Measurements from ENCODE around the gene NDC1. TPM values are rescaled to one million over a fixed set of nuclear protein-coding genes. Genes with fewer than 3 reads are reported as not detected.

NDC1 gene
- polyA plus RNA-seq, 1 donor (not counting 4 experiments of a cell fraction or from before 2014, with no cell fraction given) = 36.1 TPM

- no peaks in the 10 kb centered on the region for H3K27me3 ChIP-seq (ENCODE audit: control insufficient read depth, extremely low read depth, insufficient read depth, low read length)
- no peaks in the 10 kb centered on the region for H4K20me1 ChIP-seq (ENCODE audit: control insufficient read depth, extremely low read depth, insufficient read depth, low read length)
- H3K9me3 ChIP-seq (ENCODE audit: control insufficient read depth, low read depth, low read length) = no peaks in the 10 kb centered on the region
- no peak overlapping the region for H3K9ac ChIP-seq (ENCODE audit: control insufficient read depth, extremely low read depth, insufficient read depth, low read length)
- H3K79me2 ChIP-seq (ENCODE audit: control insufficient read depth, insufficient read depth, low read length) = no peaks in the 10 kb centered on the region
- no peaks in the 10 kb centered on the region for H3K9me1 ChIP-seq (ENCODE audit: control insufficient read depth, extremely low read depth, insufficient read depth, low read length)
- no peaks in the 10 kb centered on the region for H3K4me1 ChIP-seq (ENCODE audit: control insufficient read depth, extremely low read depth, insufficient read depth, low read length)
- H2AFZ ChIP-seq (ENCODE audit: control insufficient read depth, low read length) = no peak overlapping the region
- no peak for DNase-seq (ENCODE audit: low read depth, low spot score)
- dilution Hi-C loops (cut with MboI; ENCODE audit: extremely low pct_ligation_motif_present, low sequenced_read_pairs) = no loop called here
- FAIRE-seq = no peak
- no peak overlapping the region for H3K4me2 ChIP-seq (ENCODE audit: control insufficient read depth, extremely low read depth, insufficient read depth, low read depth, low read length)
- H3K36me3 ChIP-seq (ENCODE audit: control insufficient read depth in 2 of 2, extremely low read depth in 1 of 2, insufficient read depth in 2 of 2, low read length in 2 of 2) = peaks cover 2 to 17% of the 10 kb centered on the region in 2 experiments
- no peak overlapping the region for H3K4me3 ChIP-seq (ENCODE audit: control insufficient read depth in 2 of 3, extremely low read depth in 1 of 3, insufficient read depth in 2 of 3, low read depth in 1 of 3, low read length in 3 of 3)
- TF ChIP-seq CTCF (optimal IDR thresholded peaks at IDR 0.05 in 1 of 3, IDR thresholded peaks at IDR 0.05 in 1 of 3, conservative IDR thresholded peaks at IDR 0.05 in 1 of 3; ENCODE audit: extremely low read depth in 1 of 3, insufficient read depth in 2 of 3, low read length in 3 of 3) (no peak), EZH2 (IDR thresholded peaks at IDR 0.05; ENCODE audit: low read length) (no peak)
- no peak overlapping the region for H3K27ac ChIP-seq (ENCODE audit: control insufficient read depth, insufficient read depth, low read length)
These were observed 45.3 kb downstream of the NDC1 start for GRCh38 chr1:53792806-53793205.

GRCh38 chr1:53787655-53788054 is 50.4 kb downstream of the NDC1 start:
- Histone ChIP-seq H3K36me3 (ENCODE audit: control insufficient read depth in 2 of 2, extremely low read depth in 1 of 2, insufficient read depth in 2 of 2, low read length in 2 of 2) (peaks cover 0 to 11% of the 10 kb centered on the region in 2 experiments), H3K9ac (ENCODE audit: control insufficient read depth, extremely low read depth, insufficient read depth, low read length) (no peak overlapping the region), H2AFZ (ENCODE audit: control insufficient read depth, low read length) (no peak overlapping the region), H3K79me2 (ENCODE audit: control insufficient read depth, insufficient read depth, low read length) (no peaks in the 10 kb centered on the region), H4K20me1 (ENCODE audit: control insufficient read depth, extremely low read depth, insufficient read depth, low read length) (no peaks in the 10 kb centered on the region), H3K27me3 (ENCODE audit: control insufficient read depth, extremely low read depth, insufficient read depth, low read length) (no peaks in the 10 kb centered on the region), H3K4me1 (ENCODE audit: control insufficient read depth, extremely low read depth, insufficient read depth, low read length) (no peaks in the 10 kb centered on the region), H3K4me2 (ENCODE audit: control insufficient read depth, extremely low read depth, insufficient read depth, low read depth, low read length) (no peak overlapping the region), H3K9me1 (ENCODE audit: control insufficient read depth, extremely low read depth, insufficient read depth, low read length) (no peaks in the 10 kb centered on the region), H3K27ac (ENCODE audit: control insufficient read depth, insufficient read depth, low read length) (no peak overlapping the region), H3K4me3 (ENCODE audit: control insufficient read depth in 2 of 3, extremely low read depth in 1 of 3, insufficient read depth in 2 of 3, low read depth in 1 of 3, low read length in 3 of 3) (no peak overlapping the region), H3K9me3 (ENCODE audit: control insufficient read depth, low read depth, low read length) (no peaks in the 10 kb centered on the region)
- DNase-seq (ENCODE audit: low read depth, low spot score) = no peak
- TF ChIP-seq EZH2 (IDR thresholded peaks at IDR 0.05; ENCODE audit: low read length) (no peak), CTCF (optimal IDR thresholded peaks at IDR 0.05 in 1 of 3, IDR thresholded peaks at IDR 0.05 in 1 of 3, conservative IDR thresholded peaks at IDR 0.05 in 1 of 3; ENCODE audit: extremely low read depth in 1 of 3, insufficient read depth in 2 of 3, low read length in 3 of 3) (no peak)
- dilution Hi-C loops (cut with MboI; ENCODE audit: extremely low pct_ligation_motif_present, low sequenced_read_pairs) = no loop called here
- FAIRE-seq = no peak
